K562 (cell line): Measurements from ENCODE around the gene SLC38A2. TPM values are rescaled to one million over a fixed set of nuclear protein-coding genes. Genes with fewer than 3 reads are reported as not detected.

ENCODE experiments used
- ARID2 ChIP-seq: fragments of 450-650 bp; IDR thresholded peaks from 2 replicates; pipeline ENCODE4 v1.6.1; 2017; ENCODE audit warnings: antibody characterized with exemption, mild to moderate bottlenecking
- CEBPZ ChIP-seq: fragments of 150-350 bp; IDR thresholded peaks from 2 replicates; pipeline ENCODE4 v1.6.1; 2014; ENCODE audit warnings: low read depth, mild to moderate bottlenecking, low read length, borderline replicate concordance
- HBP1 ChIP-seq: fragments of 450-650 bp; formaldehyde crosslinking; IDR thresholded peaks from 2 replicates; pipeline ENCODE4 v1.4.0; 2022; ENCODE audit warnings: missing genetic modification characterization
- HNRNPLL ChIP-seq: fragments of 200-400 bp; formaldehyde crosslinking; IDR thresholded peaks from 2 replicates; pipeline ENCODE4 v1.6.1; 2017; ENCODE audit warnings: low read length, low read depth, mild to moderate bottlenecking; ENCODE audit not compliant: poor library complexity, severe bottlenecking
- KAT2B ChIP-seq: IDR thresholded peaks from one replicate; pipeline ENCODE4 v1.6.1; 2012; ENCODE audit warnings: low read depth, mild to moderate bottlenecking, control low read depth, inconsistent platforms, low read length, moderate library complexity
- PCBP2 ChIP-seq: fragments of 200-400 bp; formaldehyde crosslinking; IDR thresholded peaks from 2 replicates; pipeline ENCODE4 v1.6.1; 2018; ENCODE audit warnings: low read length, low read depth, mild to moderate bottlenecking, moderate library complexity; ENCODE audit not compliant: poor library complexity, severe bottlenecking
- PKNOX1 ChIP-seq: fragments of 450-650 bp; IDR thresholded peaks from 2 replicates; pipeline ENCODE4 v1.6.1; 2016
- SIRT6 ChIP-seq: IDR thresholded peaks from one replicate; pipeline ENCODE4 v1.6.1; 2012; ENCODE audit warnings: low read depth, mild to moderate bottlenecking, control low read depth, inconsistent platforms, low read length, moderate library complexity
- SP1 ChIP-seq: sonication (generic); formaldehyde crosslinking; IDR thresholded peaks from 2 replicates; pipeline ENCODE4 v1.8.1; 2022; ENCODE audit warnings: mild to moderate bottlenecking, missing genetic modification reagents
- STAG1 ChIP-seq: sonication (generic); formaldehyde crosslinking; IDR thresholded peaks from 2 replicates; pipeline ENCODE4 v1.5.0; 2020; ENCODE audit warnings: missing genetic modification reagents, borderline replicate concordance
- THAP7 ChIP-seq: fragments of 250-450 bp; sonication (Bioruptor Pico); IDR thresholded peaks from 2 replicates; pipeline ENCODE4 v1.5.0; 2021
- ZFP91 ChIP-seq: sonication (generic); formaldehyde crosslinking; IDR thresholded peaks from 2 replicates; pipeline ENCODE4 v1.8.0; 2022; ENCODE audit warnings: mild to moderate bottlenecking, missing genetic modification reagents
- ZFPM2 ChIP-seq: fragments of 250-450 bp; sonication (Bioruptor Pico); IDR thresholded peaks from 2 replicates; pipeline ENCODE4 v1.5.1; 2022; ENCODE audit warnings: mild to moderate bottlenecking
- ZNF124 ChIP-seq: sonication (generic); formaldehyde crosslinking; IDR thresholded peaks from 2 replicates; pipeline ENCODE4 v1.8.1; 2022; ENCODE audit warnings: missing genetic modification reagents
- ZNF184 ChIP-seq: sonication (generic); formaldehyde crosslinking; IDR thresholded peaks from 2 replicates; pipeline ENCODE4 v1.5.0; 2020; ENCODE audit warnings: missing genetic modification reagents
- ZNF311 ChIP-seq: fragments of 250-450 bp; sonication (Bioruptor Pico); IDR thresholded peaks from 2 replicates; pipeline ENCODE4 v1.4.0; 2020; ENCODE audit warnings: mild to moderate bottlenecking, moderate library complexity
- ZNF431 ChIP-seq: sonication (generic); formaldehyde crosslinking; IDR thresholded peaks from 2 replicates; pipeline ENCODE4 v1.8.0; 2022; ENCODE audit warnings: mild to moderate bottlenecking, missing genetic modification reagents
- polyA plus RNA-seq, 8 experiments: library from polyadenylated mRNA; depleted of rRNA in 4 of 8; stranded (reverse) in 5 of 8; unstranded in 3 of 8; fragments of >200 nt; fragmentation: Nextera tagmentation in 2 of 8; fragmentation: Illumina TruSeq in 1 of 8; extraction: Ambion mirVana in 2 of 8; extraction: Trizol in 1 of 8; gene quantifications; 2 replicates each; pipeline versions ENCODE4 v1.2.1 to v1.2.3, GENCODE V29; 2011 to 2014; ENCODE audit warnings: inconsistent platforms in 1 of 8, missing spikeins in 1 of 8
- total RNA-seq, 7 experiments: library from RNA; depleted of rRNA in 6 of 7; stranded (reverse); fragments of >200 nt in 6 of 7; fragmentation: Illumina TruSeq in 2 of 7; extraction: Trizol in 2 of 7; gene quantifications; 2 replicates each; pipeline versions ENCODE4 v1.2.1 to v1.2.3, GENCODE V29; 2011 to 2021; ENCODE audit warnings: low replicate concordance in 1 of 7

The SLC38A2 gene
- total and polyA plus RNA-seq, 9 of the 15 experiments (the other 6 are each of a cell fraction or from before 2014, with no cell fraction given): 98.7 to 292 (median 143) TPM

GRCh38 chr12:46371718-46372543, 642 bp downstream of the SLC38A2 start (continued):
- TF ChIP-seq ZFP91 (CRISPR knock-in tag): no peak
- no peak for TF ChIP-seq ZFPM2 (CRISPR knock-in tag)
- TF ChIP-seq SIRT6: peak; percentile 90
- 0 out of 2 replicates have a peak, but pooled peaks have one; percentile 29 for TF ChIP-seq STAG1
- TF ChIP-seq SP1 (CRISPR knock-in tag): no peak; the same call in 1 of the 2 replicates
- no peak for TF ChIP-seq ZNF124 (CRISPR knock-in tag)
- TF ChIP-seq ZNF311: no peak
- no peak; the same call in 1 of the 2 replicates for TF ChIP-seq ARID2
- TF ChIP-seq THAP7 (CRISPR knock-in tag): no peak
- no peak for TF ChIP-seq PKNOX1
- TF ChIP-seq CEBPZ: no peak
- peak; percentile 99 for TF ChIP-seq PCBP2
- TF ChIP-seq ZNF184 (CRISPR knock-in tag): no peak
- TF ChIP-seq HBP1: no peak
- TF ChIP-seq KAT2B: no peak
- TF ChIP-seq ZNF431 (CRISPR knock-in tag): no peak; the same call in 1 of the 2 replicates
- TF ChIP-seq HNRNPLL: no peak
